Measurements from ENCODE around the gene MCRIP2.
A peak's percentile ranks its signal among the peaks of the same experiment; 100 is the strongest.

The MCRIP2 gene

GRCh38 chr16:649631-650030, 8.0 kb downstream of the MCRIP2 start:
- no peak for DNase-seq

GRCh38 chr16:651844-652243, 10.2 kb downstream of the MCRIP2 start:
- no peak for DNase-seq

- no peak for DNase-seq
These were observed 11.1 kb downstream of the MCRIP2 start for GRCh38 chr16:652454-653305.

GRCh38 chr16:654034-654433, 12.4 kb downstream of the MCRIP2 start:
- DNase-seq, result no peak

- DNase-seq, result no peak
These were observed 15.9 kb downstream of the MCRIP2 start for GRCh38 chr16:657487-657886.

GRCh38 chr16:658679-659571, 17.3 kb downstream of the MCRIP2 start:
- no peak for DNase-seq

GRCh38 chr16:659618-660017, 18.0 kb downstream of the MCRIP2 start:
- DNase-seq, result no peak

- DNase-seq, result no peak
These were observed 18.5 kb downstream of the MCRIP2 start for GRCh38 chr16:660132-660458.

- DNase-seq, result no peak
These were observed 19.0 kb downstream of the MCRIP2 start for GRCh38 chr16:660459-661183.

GRCh38 chr16:661184-661821, 19.7 kb downstream of the MCRIP2 start:
- DNase-seq, result no peak

GRCh38 chr16:662095-662494, 20.5 kb downstream of the MCRIP2 start:
- no peak for DNase-seq

- no peak for DNase-seq
These were observed 21.0 kb downstream of the MCRIP2 start for GRCh38 chr16:662597-662996.

- DNase-seq, result no peak
These were observed 24.9 kb downstream of the MCRIP2 start for GRCh38 chr16:666572-666971.

- DNase-seq, result no peak
These were observed 25.6 kb downstream of the MCRIP2 start for GRCh38 chr16:667113-667779.

GRCh38 chr16:667780-668518, 26.3 kb downstream of the MCRIP2 start, which contains the start of gene RHOT2:
RHOT2 (plus strand) TSS chr16:668132; CDS start chr16:668200, 68 bp downstream.
- DNase-seq, result peak; percentile 90

GRCh38 chr16:668519-669171, 27.0 kb downstream of the MCRIP2 start:
- no peak for DNase-seq

- no peak for DNase-seq
These were observed 28.0 kb downstream of the MCRIP2 start for GRCh38 chr16:669666-670065.

- DNase-seq, result no peak
These were observed 29.1 kb downstream of the MCRIP2 start for GRCh38 chr16:670485-671352.

- DNase-seq, result peak; percentile 67
These were observed 29.9 kb downstream of the MCRIP2 start for GRCh38 chr16:671353-672131.
